ENCODE results near the gene PRKN.

- TF ChIP-seq HOXC10 (CRISPR knock-in tag; IDR thresholded peaks at IDR 0.05) (no peak), ZSCAN23 (tag by site-specific recombination; IDR thresholded peaks at IDR 0.05) (no peak), KLF10 (tag by site-specific recombination; IDR thresholded peaks at IDR 0.05) (no peak), ZNF214 (tag by site-specific recombination; IDR thresholded peaks at IDR 0.05; ENCODE audit: borderline replicate concordance) (no peak)
Measured at GRCh38 chr6:161406646-161407045, 1320.9 kb downstream of the PRKN start.
